Ammon's horn (tissue), 1 donor: ENCODE results near the gene MDC1.
"Not testable (repeated sequence)": the region's sequence is repeated elsewhere in the genome, so short reads cannot be mapped to it uniquely, and the experiment has no call there.

Source experiments
- DNase-seq: peaks from one replicate; pipeline ENCODE4 v3.0.0-alpha.2; 2016; ENCODE audit warnings: low spot score

Gene MDC1

DNA sequence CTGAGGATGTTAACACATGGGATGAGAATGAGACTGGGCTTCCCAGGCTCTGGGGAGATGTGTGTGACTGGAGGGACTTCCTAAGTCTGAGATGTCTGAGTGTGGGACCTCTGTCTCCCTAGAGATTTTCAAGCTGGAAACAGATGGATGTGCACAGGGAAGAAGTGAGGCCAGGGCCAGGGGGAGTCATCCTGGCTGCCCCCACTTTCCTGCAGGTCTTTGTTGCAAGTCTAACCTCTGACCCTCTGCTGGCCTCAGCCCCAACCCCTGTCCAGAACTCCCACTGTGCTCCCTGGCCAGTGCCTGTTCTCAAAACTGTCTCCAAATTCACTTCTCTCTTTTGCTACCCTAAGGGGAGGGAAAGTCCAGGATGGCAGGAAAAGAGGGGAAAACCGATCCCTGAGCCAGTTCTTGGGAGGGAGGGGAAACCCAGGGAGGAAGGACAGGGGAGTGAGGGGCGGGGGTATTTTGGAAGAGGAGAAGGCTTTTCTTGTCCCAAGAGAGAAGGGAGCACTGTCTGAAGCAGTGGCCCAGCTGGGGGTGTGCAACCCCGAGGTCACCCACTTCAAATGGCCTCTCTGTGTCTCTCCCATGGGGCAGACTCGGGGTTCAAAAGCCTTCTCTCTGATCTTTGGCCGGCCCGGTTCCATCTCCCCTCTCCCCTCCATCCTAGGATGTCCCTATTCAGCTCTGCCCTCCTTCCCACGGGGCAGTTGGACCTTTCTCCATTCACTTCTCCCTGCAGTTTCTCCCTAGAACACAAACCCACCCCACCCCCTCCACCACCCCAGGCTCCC, 33.7 kb downstream of the MDC1 start:
- peak; percentile 16 for DNase-seq

- peak; percentile 74 for DNase-seq
Observed at GRCh38 chr6:30682143-30683117, 34.7 kb downstream of the MDC1 start.

DNA sequence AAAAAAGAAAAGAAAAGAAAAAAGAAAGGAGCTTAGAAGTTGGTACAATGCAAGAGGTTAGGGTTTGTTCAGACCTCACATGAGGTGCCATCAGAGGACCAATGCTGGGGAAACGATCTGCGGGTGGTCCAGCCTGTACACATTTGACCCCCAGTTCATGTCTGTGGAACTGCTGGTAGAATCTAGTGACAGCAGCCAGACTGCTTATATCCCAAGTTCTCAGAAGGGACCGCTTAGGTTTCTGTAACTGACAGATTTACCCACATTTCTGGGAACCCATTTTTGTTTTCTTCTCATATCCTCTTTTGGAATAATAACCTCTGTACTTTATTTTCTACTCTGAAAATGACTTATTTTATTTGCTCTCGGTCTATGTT, 35.3 kb downstream of the MDC1 start:
- no peak for DNase-seq

- DNase-seq = no peak
Observed at GRCh38 chr6:30679765-30680535, 37.1 kb downstream of the MDC1 start.

GRCh38 chr6:30678964-30679726, 37.9 kb downstream of the MDC1 start:
- DNase-seq = peak; percentile 91

DNA sequence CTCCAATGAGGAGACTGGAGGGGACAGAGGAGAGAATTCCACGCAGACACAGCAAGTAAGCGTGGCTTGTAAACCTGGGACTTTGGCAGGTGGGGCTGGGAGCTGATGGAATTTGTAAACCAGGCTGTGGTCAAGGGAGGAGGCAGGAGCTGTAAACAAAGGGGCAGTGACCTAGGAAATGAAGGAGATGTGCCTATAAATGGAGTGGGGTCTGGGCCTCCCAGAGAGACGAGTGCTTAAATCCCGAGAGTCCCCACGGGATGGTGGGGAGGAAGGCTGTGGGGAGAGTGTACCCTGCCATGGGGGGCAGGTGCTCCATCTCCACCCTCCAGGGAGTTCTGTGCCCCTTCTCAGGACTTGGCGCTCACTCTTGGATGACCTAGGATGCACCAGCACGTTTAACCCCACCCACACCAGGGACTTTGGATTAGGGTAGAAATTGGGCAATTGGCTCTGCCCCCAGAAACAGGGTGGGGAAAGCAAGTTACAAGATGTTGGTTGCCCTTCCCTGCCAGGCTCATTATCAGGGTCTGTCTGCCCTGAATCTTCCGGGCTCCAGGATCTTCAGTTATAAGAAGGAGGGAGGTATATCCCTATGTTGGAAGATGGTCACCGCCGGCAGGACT, 40.3 kb downstream of the MDC1 start:
- DNase-seq = no peak

- DNase-seq = peak; percentile 88
Observed at GRCh38 chr6:30672445-30673253, 44.4 kb downstream of the MDC1 start, which contains the start of gene DHX16. Gene DHX16 (minus strand): TSS chr6:30673006. CDS start chr6:30672841, 165 bp downstream.

- DNase-seq = no peak
Observed at GRCh38 chr6:30670760-30671527, 46.1 kb downstream of the MDC1 start.

- not testable (repeated sequence) for DNase-seq
Observed at GRCh38 chr6:30666300-30666699, 50.8 kb downstream of the MDC1 start.

- no peak for DNase-seq
Observed at GRCh38 chr6:30664994-30665767, 51.9 kb downstream of the MDC1 start.

DNA sequence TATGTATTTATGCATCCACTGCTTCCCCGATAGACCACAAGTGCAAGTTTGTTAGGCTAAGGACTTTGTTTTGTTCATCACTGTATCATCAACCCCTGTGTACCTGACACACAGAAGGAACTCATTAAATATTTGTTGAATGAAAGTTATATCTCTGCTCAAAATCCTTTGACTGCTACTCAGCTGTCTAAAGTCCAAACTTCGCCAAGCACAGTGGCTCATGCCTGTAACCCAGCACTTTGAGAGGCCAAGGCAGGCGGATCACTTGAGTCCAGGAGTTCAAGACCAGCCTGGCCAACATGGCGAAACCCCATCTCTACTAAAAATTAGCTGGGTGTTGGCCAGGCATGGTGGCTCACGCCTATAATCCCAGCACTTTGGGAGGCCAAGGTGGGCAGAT, 59.2 kb downstream of the MDC1 start:
- not testable (repeated sequence) for DNase-seq

DNA sequence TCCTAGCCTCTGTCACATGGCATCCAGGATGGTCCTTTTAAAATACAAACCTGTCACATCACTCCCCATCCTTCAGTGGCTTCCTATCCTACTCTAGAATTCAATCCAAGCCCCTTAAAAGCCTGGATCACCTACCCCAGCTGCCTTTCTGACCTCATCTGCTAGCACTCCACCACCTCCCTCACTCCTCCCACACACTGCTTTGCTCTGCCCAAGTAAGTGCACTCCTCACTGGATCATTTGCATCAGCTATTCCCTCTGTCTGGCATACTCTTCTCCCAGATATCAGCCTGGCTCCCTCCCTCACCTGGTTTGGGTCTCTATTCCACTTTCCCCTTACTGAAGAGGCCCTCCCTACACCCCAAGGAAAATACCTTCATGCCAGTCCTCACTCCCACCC, 59.6 kb downstream of the MDC1 start:
- no peak for DNase-seq

DNA sequence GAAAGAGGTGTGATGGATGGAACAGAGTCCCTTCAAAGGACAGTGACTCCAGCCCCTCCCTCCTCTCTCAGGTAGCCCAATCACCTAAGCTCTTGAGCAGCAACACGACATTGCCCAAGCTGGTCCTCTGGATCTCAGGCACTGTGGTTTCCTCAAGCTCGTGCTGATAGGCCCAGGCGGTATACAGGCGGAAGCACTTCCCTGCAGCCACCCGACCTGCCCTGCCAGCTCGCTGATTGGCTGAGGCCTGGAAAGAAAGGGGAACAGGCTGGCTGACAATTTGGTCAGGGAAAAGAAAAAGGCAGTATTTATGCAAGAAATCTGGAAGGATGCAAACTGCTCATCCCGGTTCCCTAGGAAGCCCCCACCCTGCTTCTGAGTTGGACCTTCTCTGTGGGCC, 60.6 kb downstream of the MDC1 start:
- no peak for DNase-seq

DNA sequence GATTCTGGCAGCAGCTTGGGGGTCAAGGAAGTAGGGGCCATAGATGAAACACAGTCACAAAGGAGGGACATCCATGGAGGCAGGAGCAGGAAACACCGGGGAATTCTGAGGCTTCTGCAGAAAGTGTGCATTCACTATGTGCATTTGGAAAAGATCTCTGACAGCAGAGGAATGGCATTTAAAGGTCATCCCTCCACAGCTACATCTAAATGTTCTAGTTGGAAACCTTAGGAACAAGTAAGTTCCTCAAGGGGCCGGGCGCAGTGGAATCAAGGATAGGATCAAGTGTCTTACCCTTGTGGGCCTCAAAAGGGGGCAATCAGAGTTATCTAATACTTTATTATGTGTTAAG, 61.4 kb downstream of the MDC1 start:
- DNase-seq = no peak

GRCh38 chr6:30654798-30655742, 62.0 kb downstream of the MDC1 start:
- DNase-seq = no peak

DNA sequence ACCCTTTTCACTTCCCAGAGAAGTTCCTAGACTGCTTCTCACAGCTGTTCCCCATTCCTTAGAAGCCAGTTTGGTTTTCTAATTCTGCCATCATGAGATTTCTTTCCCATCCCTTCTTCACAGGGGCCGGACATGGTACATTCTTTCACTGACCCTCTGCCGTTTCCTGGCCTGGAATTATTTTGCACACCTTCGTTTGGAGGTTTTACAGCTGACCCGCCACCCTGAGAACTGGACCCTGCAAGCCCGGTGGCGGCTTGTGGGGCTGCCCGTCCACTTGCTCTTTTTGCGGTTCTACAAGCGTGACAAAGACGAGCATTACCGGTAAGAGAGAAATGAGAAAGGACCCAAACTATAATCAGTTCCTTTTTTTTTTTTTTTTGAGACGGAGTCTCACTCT, 65.9 kb downstream of the MDC1 start:
- no peak for DNase-seq
